ENCODE results near the gene HILPDA.

DNA sequence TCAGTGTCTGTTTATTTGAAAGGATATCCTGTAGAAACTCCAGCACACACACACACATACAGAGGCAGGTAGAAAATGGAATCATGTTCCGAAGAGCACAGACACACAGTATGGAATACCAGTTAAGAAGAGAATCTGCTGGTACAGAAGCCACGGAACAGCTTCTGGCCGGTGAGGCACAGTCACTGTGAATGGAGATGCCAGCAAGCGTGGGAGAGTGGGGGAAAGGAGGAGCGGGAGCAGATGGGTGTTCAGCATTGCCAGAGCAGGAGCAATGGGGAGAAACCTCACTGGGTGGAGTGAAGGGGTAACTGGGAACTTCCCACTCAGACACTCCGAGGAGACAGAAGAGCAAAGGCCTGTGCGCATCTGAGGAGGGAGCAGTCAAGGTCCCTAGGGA, 36.4 kb upstream of the HILPDA start:
- no peak for TF ChIP-seq CTCF (conservative IDR thresholded peaks at IDR 0.05; ENCODE audit: low read depth, low read length)
- TF ChIP-seq RAD21 (IDR thresholded peaks at IDR 0.05; ENCODE audit: low read length): no peak
- no peak for TF ChIP-seq POLR2A (IDR thresholded peaks at IDR 0.05; ENCODE audit: low read depth, low read length)
- no peak for TF ChIP-seq FOS (IDR thresholded peaks at IDR 0.05; ENCODE audit: low read depth, low read length)
- TF ChIP-seq USF2 (IDR thresholded peaks at IDR 0.05; ENCODE audit: low read depth, low read length): no peak
- no peak for TF ChIP-seq MAZ (IDR thresholded peaks at IDR 0.05; ENCODE audit: borderline replicate concordance, low read depth, low read length)
- no peak for TF ChIP-seq RFX5 (IDR thresholded peaks at IDR 0.05; ENCODE audit: low read depth, low read length)
- TF ChIP-seq MAFK (IDR thresholded peaks at IDR 0.05; ENCODE audit: low read depth, low read length): no peak
- no peak for TF ChIP-seq BHLHE40 (IDR thresholded peaks at IDR 0.05; ENCODE audit: low read depth, low read length)
- TF ChIP-seq, protein P1, sequence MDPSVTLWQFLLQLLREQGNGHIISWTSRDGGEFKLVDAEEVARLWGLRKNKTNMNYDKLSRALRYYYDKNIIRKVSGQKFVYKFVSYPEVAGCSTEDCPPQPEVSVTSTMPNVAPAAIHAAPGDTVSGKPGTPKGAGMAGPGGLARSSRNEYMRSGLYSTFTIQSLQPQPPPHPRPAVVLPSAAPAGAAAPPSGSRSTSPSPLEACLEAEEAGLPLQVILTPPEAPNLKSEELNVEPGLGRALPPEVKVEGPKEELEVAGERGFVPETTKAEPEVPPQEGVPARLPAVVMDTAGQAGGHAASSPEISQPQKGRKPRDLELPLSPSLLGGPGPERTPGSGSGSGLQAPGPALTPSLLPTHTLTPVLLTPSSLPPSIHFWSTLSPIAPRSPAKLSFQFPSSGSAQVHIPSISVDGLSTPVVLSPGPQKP (IDR thresholded peaks at IDR 0.05; ENCODE audit: borderline replicate concordance, low read depth, low read length): no peak
- TF ChIP-seq SMC3 (IDR thresholded peaks at IDR 0.05; ENCODE audit: low read depth, low read length): no peak
- no peak for TF ChIP-seq CEBPB (IDR thresholded peaks at IDR 0.05; ENCODE audit: low read depth, low read length)

All from IMR-90 (cell line).